BE2C (cell line): Measurements from ENCODE around the gene OSBPL6.

Source experiments
- DNase-seq: peaks from one replicate; pipeline ENCODE4 v3.0.0-alpha.2; 2020
- H3K27me3 ChIP-seq: fragments of 250-450 bp; sonication (Bioruptor Pico); 2 replicates; pipeline ENCODE4 v1.5.1; 2020; ENCODE audit warnings: mild to moderate bottlenecking
- H3K36me3 ChIP-seq: fragments of 250-450 bp; sonication (Bioruptor Pico); 2 replicates; pipeline ENCODE4 v1.5.1; 2020; ENCODE audit warnings: mild to moderate bottlenecking
- H3K4me1 ChIP-seq: fragments of 250-450 bp; sonication (Bioruptor Pico); 2 replicates; pipeline ENCODE4 v1.5.1; 2020
- H3K4me3 ChIP-seq: 2 replicates; pipeline ENCODE4 v1.5.1; 2011; ENCODE audit warnings: low read depth, low read length
- H3K9me3 ChIP-seq: fragments of 250-450 bp; sonication (Bioruptor Pico); 2 replicates; pipeline ENCODE4 v1.5.1; 2020
- CTCF ChIP-seq: IDR thresholded peaks from 2 replicates; pipeline ENCODE4 v1.5.1; 2012; ENCODE audit warnings: mild to moderate bottlenecking, low read depth, low read length

The OSBPL6 gene

GRCh38 chr2:178295906-178296305 lies 101.6 kb downstream of the OSBPL6 start:
- Histone ChIP-seq H3K9me3 (no peaks in the 10 kb centered on the region), H3K4me3 (no peak overlapping the region), H3K27me3 (no peaks in the 10 kb centered on the region), H3K36me3 (no peaks in the 10 kb centered on the region), H3K4me1 (no peaks in the 10 kb centered on the region)
- no peak for DNase-seq
- TF ChIP-seq CTCF: no peak

- H3K27me3 ChIP-seq: no peaks in the 10 kb centered on the region
- TF ChIP-seq CTCF: no peak
- H3K4me1 ChIP-seq: no peaks in the 10 kb centered on the region
- no peak overlapping the region for H3K4me3 ChIP-seq
- H3K36me3 ChIP-seq: no peaks in the 10 kb centered on the region
- no peak for DNase-seq
- H3K9me3 ChIP-seq: no peaks in the 10 kb centered on the region
Measured at GRCh38 chr2:178296394-178297090, 102.2 kb downstream of the OSBPL6 start.

GRCh38 chr2:178297091-178297411 lies 102.7 kb downstream of the OSBPL6 start:
- no peaks in the 10 kb centered on the region for H3K36me3 ChIP-seq
- no peak for DNase-seq
- H3K9me3 ChIP-seq: no peaks in the 10 kb centered on the region
- no peak overlapping the region for H3K4me3 ChIP-seq
- H3K4me1 ChIP-seq: no peaks in the 10 kb centered on the region
- TF ChIP-seq CTCF: no peak
- no peaks in the 10 kb centered on the region for H3K27me3 ChIP-seq

GRCh38 chr2:178298785-178299212 lies 104.5 kb downstream of the OSBPL6 start:
- no peaks in the 10 kb centered on the region for H3K9me3 ChIP-seq
- DNase-seq: no peak
- no peaks in the 10 kb centered on the region for H3K36me3 ChIP-seq
- no peaks in the 10 kb centered on the region for H3K27me3 ChIP-seq
- H3K4me3 ChIP-seq: no peak overlapping the region
- H3K4me1 ChIP-seq: no peaks in the 10 kb centered on the region
- no peak for TF ChIP-seq CTCF

- H3K4me3 ChIP-seq: no peak overlapping the region
- H3K4me1 ChIP-seq: no peaks in the 10 kb centered on the region
- no peaks in the 10 kb centered on the region for H3K36me3 ChIP-seq
- DNase-seq: no peak
- H3K27me3 ChIP-seq: no peaks in the 10 kb centered on the region
- no peak for TF ChIP-seq CTCF
- H3K9me3 ChIP-seq: no peaks in the 10 kb centered on the region
Measured at GRCh38 chr2:178301649-178302238, 107.4 kb downstream of the OSBPL6 start.

GRCh38 chr2:178304333-178304732 lies 110.0 kb downstream of the OSBPL6 start:
- H3K9me3 ChIP-seq: no peaks in the 10 kb centered on the region
- no peak for DNase-seq
- H3K27me3 ChIP-seq: no peaks in the 10 kb centered on the region
- no peak overlapping the region for H3K4me3 ChIP-seq
- TF ChIP-seq CTCF: no peak
- no peaks in the 10 kb centered on the region for H3K4me1 ChIP-seq
- H3K36me3 ChIP-seq: no peaks in the 10 kb centered on the region
